ENCODE measurements around the gene CDR2.

CDR2 gene

DNA sequence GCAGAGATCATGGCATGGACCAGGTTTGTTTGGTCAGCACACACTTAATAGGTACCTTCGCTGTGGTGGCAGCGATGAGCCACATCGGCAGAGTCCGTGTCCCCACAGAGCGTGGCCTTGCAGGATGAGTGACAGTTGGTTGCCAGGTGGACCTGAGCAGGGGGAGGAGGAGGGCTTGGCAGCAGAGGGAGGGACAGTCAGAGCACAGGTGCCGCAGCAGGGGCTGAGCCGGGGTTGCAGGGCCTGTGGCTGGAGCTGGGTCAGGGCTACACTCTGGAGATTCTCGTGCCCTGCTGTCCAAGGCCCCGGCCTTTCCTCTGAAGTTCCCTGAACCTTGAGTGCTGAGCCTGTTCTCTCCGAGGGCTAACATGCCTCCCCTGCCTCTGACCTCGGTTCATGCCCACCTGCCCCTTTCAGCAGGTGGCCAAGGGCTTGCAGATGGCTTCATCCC lies 52.4 kb downstream of the CDR2 start:
- Histone ChIP-seq H3K4me3 (ENCODE audit: low read depth, low read length) (no peak overlapping the region), H3K36me3 (ENCODE audit: control insufficient read depth in 2 of 2, insufficient read depth in 1 of 2, low read length in 2 of 2) (peaks cover 11 to 89% of the 10 kb centered on the region in 2 experiments; a peak in 2 of 3 replicates), H3K9me3 (ENCODE audit: control insufficient read depth, insufficient read depth, low read depth, low read length) (no peaks in the 10 kb centered on the region), H3K4me1 (ENCODE audit: control insufficient read depth, insufficient read depth, low read length) (no peaks in the 10 kb centered on the region), H3K27ac (ENCODE audit: extremely low read depth, low read depth, low read length) (no peak overlapping the region)
- TF ChIP-seq KLF8 (tag by site-specific recombination; IDR thresholded peaks at IDR 0.05) (no peak), BCL11A (tag by site-specific recombination; IDR thresholded peaks at IDR 0.05; ENCODE audit: low read depth) (no peak), ZBTB20 (tag by site-specific recombination; IDR thresholded peaks at IDR 0.05) (0 out of 2 replicates have a peak, but pooled peaks have one; percentile 9), ZNF174 (tag by site-specific recombination; IDR thresholded peaks at IDR 0.05) (no peak), ZNF341 (tag by site-specific recombination; IDR thresholded peaks at IDR 0.05; ENCODE audit: low read depth) (no peak), ZNF785 (tag by site-specific recombination; IDR thresholded peaks at IDR 0.05) (no peak), ZNF426 (tag by site-specific recombination; IDR thresholded peaks at IDR 0.05) (no peak), ZNF10 (tag by site-specific recombination; IDR thresholded peaks at IDR 0.05) (no peak)
- ChIA-PET POLR2A (no interaction called here), CTCF (interaction anchor here (0.6 to 1.6 kb wide), 5 partner anchors 22 to 79 kb away, joined by 3 to 6 read pairs (median 5); no protein-coding TSS in a partner anchor)

DNA sequence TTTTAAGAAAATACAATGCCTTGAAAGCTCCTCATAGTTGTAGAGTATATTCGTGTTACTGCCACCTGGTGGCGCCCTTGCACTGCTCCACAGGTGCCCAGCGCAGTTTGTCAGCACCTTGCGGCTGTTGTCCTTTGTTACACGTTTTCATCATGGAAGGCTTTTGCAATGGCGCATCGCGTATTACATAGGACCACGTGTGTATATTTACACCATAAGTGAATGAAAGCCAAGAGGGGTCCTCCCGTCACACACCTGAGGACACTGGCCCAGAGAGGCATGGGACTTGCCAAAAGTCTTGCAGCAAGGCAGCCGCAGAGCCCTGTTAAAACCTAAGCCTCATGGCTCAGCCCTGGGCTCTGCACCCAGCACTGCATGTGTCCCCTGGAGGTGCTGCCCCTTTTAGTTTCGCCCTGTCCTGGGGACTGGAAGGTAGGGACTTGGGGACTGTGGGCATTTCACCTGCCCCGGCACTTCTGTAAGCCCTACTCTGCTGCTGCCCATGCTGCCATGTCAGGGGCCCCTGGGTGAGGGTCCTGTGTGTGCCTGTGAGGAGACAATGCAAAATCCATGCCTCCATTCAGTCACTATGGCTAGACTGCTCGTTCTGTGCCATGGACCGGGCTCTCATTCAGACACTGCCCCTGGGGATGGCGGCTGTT lies 52.9 kb downstream of the CDR2 start:
- ChIA-PET POLR2A (interaction anchor here (0.5 kb wide), 2 partner anchors 16 to 1509 kb away, joined by 3 read pairs; no protein-coding TSS in a partner anchor), CTCF (interaction anchor here (0.6 to 1.6 kb wide), 15 partner anchors 9 to 1165 kb away, joined by 3 to 6 read pairs (median 4); no protein-coding TSS in a partner anchor)
- no peak overlapping the region for H3K27ac ChIP-seq (ENCODE audit: extremely low read depth, low read depth, low read length)
- no peak overlapping the region for H3K4me3 ChIP-seq (ENCODE audit: low read depth, low read length)
- H3K9me3 ChIP-seq (ENCODE audit: control insufficient read depth, insufficient read depth, low read depth, low read length) = no peaks in the 10 kb centered on the region
- peaks cover 11 to 89% of the 10 kb centered on the region in 2 experiments; a peak in 2 of 3 replicates for H3K36me3 ChIP-seq (ENCODE audit: control insufficient read depth in 2 of 2, insufficient read depth in 1 of 2, low read length in 2 of 2)
- no peaks in the 10 kb centered on the region for H3K4me1 ChIP-seq (ENCODE audit: control insufficient read depth, insufficient read depth, low read length)
- TF ChIP-seq ZNF521 (tag by site-specific recombination; IDR thresholded peaks at IDR 0.05) (no peak), ZNF248 (tag by site-specific recombination; IDR thresholded peaks at IDR 0.05) (no peak), ZFHX2 (tag by site-specific recombination; conservative IDR thresholded peaks at IDR 0.05) (no peak), FEZF1 (tag by site-specific recombination; IDR thresholded peaks at IDR 0.05) (no peak), SCRT2 (tag by site-specific recombination; IDR thresholded peaks at IDR 0.05) (peak; percentile 98), ZNF555 (tag by site-specific recombination; conservative IDR thresholded peaks at IDR 0.05) (no peak), ZNF558 (tag by site-specific recombination; IDR thresholded peaks at IDR 0.05) (no peak), ZNF626 (tag by site-specific recombination; IDR thresholded peaks at IDR 0.05) (no peak), ZNF175 (tag by site-specific recombination; IDR thresholded peaks at IDR 0.05) (no peak), GLIS2 (tag by site-specific recombination; IDR thresholded peaks at IDR 0.05) (no peak)
- TF ChIP-seq, protein P1, sequence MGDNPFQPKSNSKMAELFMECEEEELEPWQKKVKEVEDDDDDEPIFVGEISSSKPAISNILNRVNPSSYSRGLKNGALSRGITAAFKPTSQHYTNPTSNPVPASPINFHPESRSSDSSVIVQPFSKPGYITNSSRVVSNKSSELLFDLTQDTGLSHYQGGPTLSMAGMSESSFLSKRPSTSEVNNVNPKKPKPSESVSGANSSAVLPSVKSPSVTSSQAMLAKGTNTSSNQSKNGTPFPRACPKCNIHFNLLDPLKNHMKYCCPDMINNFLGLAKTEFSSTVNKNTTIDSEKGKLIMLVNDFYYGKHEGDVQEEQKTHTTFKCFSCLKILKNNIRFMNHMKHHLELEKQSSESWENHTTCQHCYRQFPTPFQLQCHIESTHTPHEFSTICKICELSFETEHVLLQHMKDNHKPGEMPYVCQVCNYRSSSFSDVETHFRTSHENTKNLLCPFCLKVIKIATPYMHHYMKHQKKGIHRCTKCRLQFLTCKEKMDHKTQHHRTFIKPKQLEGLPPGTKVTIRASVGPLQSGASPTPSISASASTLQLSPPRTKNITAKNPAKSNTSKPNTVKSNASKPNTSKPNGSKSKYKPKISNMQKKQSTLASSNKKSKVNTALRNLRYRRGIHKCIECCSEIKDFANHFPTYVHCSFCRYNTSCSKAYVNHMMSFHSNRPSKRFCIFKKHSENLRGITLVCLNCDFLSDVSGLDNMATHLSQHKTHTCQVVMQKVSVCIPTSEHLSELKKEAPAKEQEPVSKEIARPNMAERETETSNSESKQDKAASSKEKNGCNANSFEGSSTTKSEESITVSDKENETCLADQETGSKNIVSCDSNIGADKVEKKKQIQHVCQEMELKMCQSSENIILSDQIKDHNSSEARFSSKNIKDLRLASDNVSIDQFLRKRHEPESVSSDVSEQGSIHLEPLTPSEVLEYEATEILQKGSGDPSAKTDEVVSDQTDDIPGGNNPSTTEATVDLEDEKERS (tag by site-specific recombination; IDR thresholded peaks at IDR 0.05) = no peak
- TF ChIP-seq, protein P2, sequence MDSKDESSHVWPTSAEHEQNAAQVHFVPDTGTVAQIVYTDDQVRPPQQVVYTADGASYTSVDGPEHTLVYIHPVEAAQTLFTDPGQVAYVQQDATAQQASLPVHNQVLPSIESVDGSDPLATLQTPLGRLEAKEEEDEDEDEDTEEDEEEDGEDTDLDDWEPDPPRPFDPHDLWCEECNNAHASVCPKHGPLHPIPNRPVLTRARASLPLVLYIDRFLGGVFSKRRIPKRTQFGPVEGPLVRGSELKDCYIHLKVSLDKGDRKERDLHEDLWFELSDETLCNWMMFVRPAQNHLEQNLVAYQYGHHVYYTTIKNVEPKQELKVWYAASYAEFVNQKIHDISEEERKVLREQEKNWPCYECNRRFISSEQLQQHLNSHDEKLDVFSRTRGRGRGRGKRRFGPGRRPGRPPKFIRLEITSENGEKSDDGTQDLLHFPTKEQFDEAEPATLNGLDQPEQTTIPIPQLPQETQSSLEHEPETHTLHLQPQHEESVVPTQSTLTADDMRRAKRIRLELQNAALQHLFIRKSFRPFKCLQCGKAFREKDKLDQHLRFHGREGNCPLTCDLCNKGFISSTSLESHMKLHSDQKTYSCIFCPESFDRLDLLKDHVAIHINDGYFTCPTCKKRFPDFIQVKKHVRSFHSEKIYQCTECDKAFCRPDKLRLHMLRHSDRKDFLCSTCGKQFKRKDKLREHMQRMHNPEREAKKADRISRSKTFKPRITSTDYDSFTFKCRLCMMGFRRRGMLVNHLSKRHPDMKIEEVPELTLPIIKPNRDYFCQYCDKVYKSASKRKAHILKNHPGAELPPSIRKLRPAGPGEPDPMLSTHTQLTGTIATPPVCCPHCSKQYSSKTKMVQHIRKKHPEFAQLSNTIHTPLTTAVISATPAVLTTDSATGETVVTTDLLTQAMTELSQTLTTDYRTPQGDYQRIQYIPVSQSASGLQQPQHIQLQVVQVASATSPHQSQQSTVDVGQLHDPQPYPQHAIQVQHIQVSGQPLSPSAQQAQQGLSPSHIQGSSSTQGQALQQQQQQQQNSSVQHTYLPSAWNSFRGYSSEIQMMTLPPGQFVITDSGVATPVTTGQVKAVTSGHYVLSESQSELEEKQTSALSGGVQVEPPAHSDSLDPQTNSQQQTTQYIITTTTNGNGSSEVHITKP (tag by site-specific recombination; IDR thresholded peaks at IDR 0.05) = no peak
- TF ChIP-seq, protein P3, sequence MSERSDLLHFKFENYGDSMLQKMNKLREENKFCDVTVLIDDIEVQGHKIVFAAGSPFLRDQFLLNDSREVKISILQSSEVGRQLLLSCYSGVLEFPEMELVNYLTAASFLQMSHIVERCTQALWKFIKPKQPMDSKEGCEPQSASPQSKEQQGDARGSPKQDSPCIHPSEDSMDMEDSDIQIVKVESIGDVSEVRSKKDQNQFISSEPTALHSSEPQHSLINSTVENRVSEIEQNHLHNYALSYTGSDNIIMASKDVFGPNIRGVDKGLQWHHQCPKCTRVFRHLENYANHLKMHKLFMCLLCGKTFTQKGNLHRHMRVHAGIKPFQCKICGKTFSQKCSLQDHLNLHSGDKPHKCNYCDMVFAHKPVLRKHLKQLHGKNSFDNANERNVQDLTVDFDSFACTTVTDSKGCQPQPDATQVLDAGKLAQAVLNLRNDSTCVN (tag by site-specific recombination; optimal IDR thresholded peaks at IDR 0.05) = no peak
- TF ChIP-seq, protein P4, sequence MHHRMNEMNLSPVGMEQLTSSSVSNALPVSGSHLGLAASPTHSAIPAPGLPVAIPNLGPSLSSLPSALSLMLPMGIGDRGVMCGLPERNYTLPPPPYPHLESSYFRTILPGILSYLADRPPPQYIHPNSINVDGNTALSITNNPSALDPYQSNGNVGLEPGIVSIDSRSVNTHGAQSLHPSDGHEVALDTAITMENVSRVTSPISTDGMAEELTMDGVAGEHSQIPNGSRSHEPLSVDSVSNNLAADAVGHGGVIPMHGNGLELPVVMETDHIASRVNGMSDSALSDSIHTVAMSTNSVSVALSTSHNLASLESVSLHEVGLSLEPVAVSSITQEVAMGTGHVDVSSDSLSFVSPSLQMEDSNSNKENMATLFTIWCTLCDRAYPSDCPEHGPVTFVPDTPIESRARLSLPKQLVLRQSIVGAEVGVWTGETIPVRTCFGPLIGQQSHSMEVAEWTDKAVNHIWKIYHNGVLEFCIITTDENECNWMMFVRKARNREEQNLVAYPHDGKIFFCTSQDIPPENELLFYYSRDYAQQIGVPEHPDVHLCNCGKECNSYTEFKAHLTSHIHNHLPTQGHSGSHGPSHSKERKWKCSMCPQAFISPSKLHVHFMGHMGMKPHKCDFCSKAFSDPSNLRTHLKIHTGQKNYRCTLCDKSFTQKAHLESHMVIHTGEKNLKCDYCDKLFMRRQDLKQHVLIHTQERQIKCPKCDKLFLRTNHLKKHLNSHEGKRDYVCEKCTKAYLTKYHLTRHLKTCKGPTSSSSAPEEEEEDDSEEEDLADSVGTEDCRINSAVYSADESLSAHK (tag by site-specific recombination; IDR thresholded peaks at IDR 0.05) = no peak
